Fibroblast of villous mesenchyme (primary cell): ENCODE results near the gene ABCB10. TPM values are rescaled to one million over a fixed set of nuclear protein-coding genes. Genes with fewer than 3 reads are reported as not detected.
"Not testable (repeated sequence)": the region's sequence is repeated elsewhere in the genome, so short reads cannot be mapped to it uniquely, and the experiment has no call there.

Source experiments
- DNase-seq: peaks from one replicate; pipeline ENCODE4 v3.0.0-alpha.2; 2010; ENCODE audit warnings: low read depth
- H3K4me3 ChIP-seq: 2 replicates; pipeline ENCODE4 v1.5.1; 2011; ENCODE audit warnings: low read depth, mild to moderate bottlenecking, low read length
- small RNA-seq: library from RNA; depleted of rRNA; stranded (forward); fragments of <200 nt; gene quantifications from one replicate; pipeline ENCODE3, GENCODE V24; 2012
- total RNA-seq: library from RNA; depleted of rRNA; stranded (reverse); fragments of >200 nt; gene quantifications from 2 replicates; pipeline ENCODE4 v1.2.3, GENCODE V29; 2012
- TF ChIP-seq, protein P1 (sequence below): IDR thresholded peaks from 2 replicates; pipeline ENCODE4 v1.5.1; 2012; ENCODE audit warnings: low read depth, mild to moderate bottlenecking, low read length; ENCODE audit not compliant: insufficient read depth

ABCB10 gene
- total RNA-seq, 1 donor = 18.1 TPM

DNA sequence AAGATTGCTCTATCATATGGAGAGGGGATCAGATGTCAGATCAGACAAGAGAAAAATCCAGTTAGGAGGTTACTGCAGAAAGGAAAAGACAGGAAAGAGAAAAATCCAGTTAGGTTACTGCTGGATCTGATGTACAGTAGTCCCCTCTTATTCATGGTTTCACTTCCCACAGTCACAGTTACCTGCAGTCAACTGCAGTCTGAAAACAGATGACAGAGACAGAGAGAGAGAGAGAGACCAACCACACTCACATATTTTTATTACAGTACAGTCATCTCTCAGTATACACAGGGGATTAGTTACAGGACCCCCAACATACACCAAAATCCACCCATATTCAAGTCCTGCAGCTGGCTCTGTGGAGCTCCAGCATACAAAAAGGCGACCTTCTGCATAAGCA, 79.7 kb downstream of the ABCB10 start:
- no peak overlapping the region for H3K4me3 ChIP-seq
- DNase-seq = no peak
- TF ChIP-seq, protein P1, sequence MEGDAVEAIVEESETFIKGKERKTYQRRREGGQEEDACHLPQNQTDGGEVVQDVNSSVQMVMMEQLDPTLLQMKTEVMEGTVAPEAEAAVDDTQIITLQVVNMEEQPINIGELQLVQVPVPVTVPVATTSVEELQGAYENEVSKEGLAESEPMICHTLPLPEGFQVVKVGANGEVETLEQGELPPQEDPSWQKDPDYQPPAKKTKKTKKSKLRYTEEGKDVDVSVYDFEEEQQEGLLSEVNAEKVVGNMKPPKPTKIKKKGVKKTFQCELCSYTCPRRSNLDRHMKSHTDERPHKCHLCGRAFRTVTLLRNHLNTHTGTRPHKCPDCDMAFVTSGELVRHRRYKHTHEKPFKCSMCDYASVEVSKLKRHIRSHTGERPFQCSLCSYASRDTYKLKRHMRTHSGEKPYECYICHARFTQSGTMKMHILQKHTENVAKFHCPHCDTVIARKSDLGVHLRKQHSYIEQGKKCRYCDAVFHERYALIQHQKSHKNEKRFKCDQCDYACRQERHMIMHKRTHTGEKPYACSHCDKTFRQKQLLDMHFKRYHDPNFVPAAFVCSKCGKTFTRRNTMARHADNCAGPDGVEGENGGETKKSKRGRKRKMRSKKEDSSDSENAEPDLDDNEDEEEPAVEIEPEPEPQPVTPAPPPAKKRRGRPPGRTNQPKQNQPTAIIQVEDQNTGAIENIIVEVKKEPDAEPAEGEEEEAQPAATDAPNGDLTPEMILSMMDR = no peak

DNA sequence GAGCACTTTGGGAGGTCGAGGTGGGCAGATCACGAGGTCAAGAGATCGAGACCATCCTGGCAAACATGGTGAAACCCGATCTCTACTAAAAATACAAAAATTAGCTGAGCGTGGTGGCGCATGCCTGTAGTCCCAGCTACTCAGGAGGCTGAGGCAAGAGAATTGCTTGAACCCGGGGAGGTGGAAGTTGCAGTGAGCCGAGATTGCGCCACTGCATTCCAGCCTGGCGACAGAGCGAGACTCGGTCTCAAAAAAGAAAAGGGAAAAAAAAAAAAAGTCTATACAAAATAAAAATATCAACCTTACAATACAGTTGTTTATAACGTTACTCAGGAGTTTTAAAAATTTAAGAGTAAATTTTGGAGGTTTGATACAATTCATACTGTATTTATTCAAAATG, 82.6 kb downstream of the ABCB10 start:
- DNase-seq, H3K4me3 ChIP-seq: not testable (repeated sequence)

DNA sequence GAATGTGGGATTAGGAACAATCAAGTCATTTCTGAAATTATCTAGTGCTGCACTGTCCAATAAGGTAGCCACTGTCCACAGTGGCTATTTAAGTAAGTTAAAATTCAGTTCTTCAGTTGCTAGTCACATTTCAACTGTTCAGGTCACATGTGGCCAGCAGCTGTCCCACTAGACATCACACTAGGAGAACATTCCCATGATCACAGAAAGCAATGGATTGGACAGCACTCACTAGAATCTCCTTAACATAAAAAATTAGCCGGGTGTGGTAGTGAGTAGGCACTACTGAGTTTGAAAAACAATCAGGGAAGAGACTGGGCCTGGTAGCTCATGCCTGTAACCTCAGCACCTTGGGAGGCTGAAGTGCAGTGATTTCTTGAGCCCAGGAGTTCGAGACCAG, 84.0 kb downstream of the ABCB10 start:
- peak; percentile 17 for DNase-seq

DNA sequence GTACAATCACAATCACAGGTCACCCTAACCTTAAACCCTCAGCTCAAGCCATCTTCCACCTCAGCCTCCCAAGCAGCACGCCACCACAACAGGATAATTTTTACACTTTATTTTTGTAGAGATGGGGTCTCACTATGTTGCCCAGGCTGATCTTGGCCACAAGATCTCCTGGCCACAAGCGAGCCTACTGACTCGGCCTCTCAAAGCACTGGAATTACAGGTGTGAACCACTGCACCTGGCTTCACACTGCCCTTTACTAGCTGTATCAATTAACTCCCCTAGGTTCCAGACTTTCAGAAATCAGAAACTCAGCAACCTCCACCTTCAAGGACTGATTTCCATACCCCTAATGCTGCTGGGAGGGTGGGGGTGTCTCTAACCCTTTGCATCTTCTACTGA, 87.3 kb downstream of the ABCB10 start:
- TF ChIP-seq, protein P1 = no peak
- H3K4me3 ChIP-seq = no peak overlapping the region
- DNase-seq = no peak

More for the DNA sequence above, 84.0 kb downstream of the ABCB10 start:
- H3K4me3 ChIP-seq = no peak overlapping the region
- TF ChIP-seq, protein P1 = no peak

DNA sequence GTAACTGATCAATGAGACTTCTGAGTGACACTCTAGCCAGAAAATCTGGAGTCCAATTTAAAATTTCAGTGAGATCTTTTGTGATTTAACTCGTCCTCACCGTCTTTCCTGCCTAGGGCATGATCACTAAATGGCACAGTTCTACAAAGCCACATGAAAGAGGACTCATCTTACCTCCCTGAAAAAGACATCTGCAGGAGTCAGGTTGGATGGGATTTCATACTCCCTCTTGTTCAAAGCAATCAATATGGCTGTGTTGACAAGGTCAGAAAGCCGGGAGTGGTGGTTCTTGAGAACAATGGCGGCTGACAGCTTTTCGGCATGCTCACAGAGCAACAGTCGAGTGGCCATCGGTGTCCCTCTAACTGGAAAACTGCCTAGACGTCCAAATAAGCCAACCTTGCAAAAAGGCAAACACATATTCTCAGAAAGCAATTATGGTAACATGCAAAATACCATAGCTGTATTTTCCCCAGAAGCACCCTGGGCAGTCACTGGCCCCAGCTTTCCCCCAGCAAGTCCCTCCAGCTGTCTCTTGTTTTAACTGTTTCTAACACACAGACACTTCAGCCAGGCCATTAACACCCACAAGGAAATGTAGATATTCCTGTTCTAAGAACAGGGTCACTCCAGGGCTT, 88.0 kb downstream of the ABCB10 start:
- TF ChIP-seq, protein P1 = no peak
- no peak overlapping the region for H3K4me3 ChIP-seq
- DNase-seq = no peak

DNA sequence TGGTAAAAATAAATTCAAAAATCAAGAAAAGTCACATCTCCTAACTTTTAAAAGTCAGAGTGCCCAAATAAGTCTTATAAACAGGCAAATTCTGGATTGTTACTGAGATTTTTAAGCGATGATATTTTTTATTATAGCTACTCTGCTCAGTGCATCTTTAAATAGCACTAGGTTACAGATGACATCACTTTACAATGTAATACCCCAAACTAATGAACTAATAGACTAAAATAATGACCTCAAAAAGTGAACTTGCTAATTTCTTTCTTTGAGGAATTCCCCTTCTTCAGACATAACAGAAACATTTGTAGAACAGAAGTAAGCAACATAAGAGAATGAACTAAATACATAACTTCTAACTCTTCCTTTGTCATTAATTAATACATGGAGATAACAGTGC, 91.6 kb downstream of the ABCB10 start:
- DNase-seq = no peak
- TF ChIP-seq, protein P1 = no peak

More for the DNA sequence above, 91.6 kb downstream of the ABCB10 start:
- H3K4me3 ChIP-seq = no peak overlapping the region

Small RNA genes lying within 50 kb of the gene (small RNA-seq; reads per million reads assigned to genes)
- gene HMGN2P19 (not detected), gene RNA5SP78 (not detected), gene RNU4-21P (not detected)

Other genes starting within 250 kb of the ABCB10 start
- gene CCSAP, start 215.7 kb downstream of the ABCB10 start, total RNA-seq = 9.0 and 12.1 TPM in 2 replicates
- gene ACTA1, start 124.6 kb downstream of the ABCB10 start, total RNA-seq = not detected in 2 replicates
- gene NUP133, start 50.4 kb downstream of the ABCB10 start, total RNA-seq = 34.5 and 39.7 TPM in 2 replicates
- gene TAF5L, start 67.4 kb upstream of the ABCB10 start, total RNA-seq = 20.9 and 24.2 TPM in 2 replicates
- gene URB2, start 67.5 kb upstream of the ABCB10 start, total RNA-seq = 10.3 and 14.7 TPM in 2 replicates